Liver (tissue), 9 donors: ENCODE data around the gene CD82. TPM values are rescaled to one million over a fixed set of nuclear protein-coding genes. Genes with fewer than 3 reads are reported as not detected.

Source experiments
- DNase-seq: peaks from one replicate; pipeline ENCODE4 v3.0.0-alpha.2; 2017; ENCODE audit warnings: low spot score
- H3K27ac ChIP-seq, 2 donors: one replicate each; pipeline ENCODE4 v1.7.0; 2013; ENCODE audit warnings: inconsistent platforms in 2 of 2, low read length in 2 of 2, control low read depth in 1 of 2, low read depth in 1 of 2, mild to moderate bottlenecking in 1 of 2
- H3K27me3 ChIP-seq, 4 donors: one replicate each; pipeline versions ENCODE4 v1.6.1 to v1.7.0; 2013; ENCODE audit warnings: low read length in 3 of 4, inconsistent platforms in 1 of 4, mild to moderate bottlenecking in 1 of 4, moderate library complexity in 1 of 4; ENCODE audit not compliant: control insufficient read depth in 4 of 4, insufficient read depth in 4 of 4
- H3K36me3 ChIP-seq, 4 donors: one replicate each; pipeline versions ENCODE4 v1.6.1 to v1.7.0; 2013; ENCODE audit warnings: low read length in 3 of 4, mild to moderate bottlenecking in 3 of 4, low read depth in 1 of 4, moderate library complexity in 1 of 4; ENCODE audit not compliant: control insufficient read depth in 4 of 4, insufficient read depth in 3 of 4
- H3K4me1 ChIP-seq, 4 donors: one replicate each; pipeline versions ENCODE4 v1.6.1 to v1.7.0; 2013; ENCODE audit warnings: low read length in 3 of 4, mild to moderate bottlenecking in 3 of 4, moderate library complexity in 1 of 4; ENCODE audit not compliant: control insufficient read depth in 4 of 4, insufficient read depth in 4 of 4
- H3K4me3 ChIP-seq, 3 donors: one replicate each; pipeline versions ENCODE4 v1.6.1 to v1.7.0; 2013; ENCODE audit warnings: low read length in 3 of 3, control low read depth in 1 of 3, low read depth in 1 of 3, mild to moderate bottlenecking in 1 of 3
- H3K9ac ChIP-seq, 2 donors: one replicate each; pipeline ENCODE4 v1.7.0; 2013; ENCODE audit warnings: low read length in 2 of 2, mild to moderate bottlenecking in 2 of 2, moderate library complexity in 2 of 2, control low read depth in 1 of 2, low read depth in 1 of 2
- H3K9me3 ChIP-seq, 4 donors: one replicate each; pipeline versions ENCODE4 v1.6.1 to v1.7.0; 2013; ENCODE audit warnings: low read length in 3 of 4; ENCODE audit not compliant: control insufficient read depth in 4 of 4
- ATF3 ChIP-seq: IDR thresholded peaks from 2 replicates; pipeline ENCODE4 v1.6.1; 2016; ENCODE audit warnings: antibody characterized with exemption
- CTCF ChIP-seq: fragments of 150-350 bp; IDR thresholded peaks from 2 replicates; pipeline ENCODE4 v1.5.1; 2017; ENCODE audit warnings: improper control_type of control experiment, low read depth, low read length; ENCODE audit not compliant: missing input control
- EGR1 ChIP-seq, 2 donors: IDR thresholded peaks; 2 replicates each; pipeline ENCODE4 v1.6.1; 2016 to 2018; ENCODE audit warnings: antibody characterized with exemption in 2 of 2, low read depth in 2 of 2
- FOXA1 ChIP-seq: IDR thresholded peaks from 2 replicates; pipeline ENCODE4 v1.6.1; 2016; ENCODE audit warnings: antibody characterized with exemption
- GABPA ChIP-seq, 2 donors: IDR thresholded peaks in 1 of 2; conservative IDR thresholded peaks in 1 of 2; 2 replicates each; pipeline ENCODE4 v1.6.1; 2016; ENCODE audit warnings: antibody characterized with exemption in 2 of 2, mild to moderate bottlenecking in 1 of 2, moderate library complexity in 1 of 2
- HNF4A ChIP-seq, 2 donors: conservative IDR thresholded peaks; 2 replicates each; pipeline ENCODE4 v1.6.1; 2016; ENCODE audit warnings: antibody characterized with exemption in 2 of 2, mild to moderate bottlenecking in 2 of 2
- HNF4G ChIP-seq: IDR thresholded peaks from 2 replicates; pipeline ENCODE4 v1.6.1; 2016; ENCODE audit warnings: antibody characterized with exemption
- JUND ChIP-seq, 2 donors: IDR thresholded peaks; 2 replicates each; pipeline ENCODE4 v1.6.1; 2016; ENCODE audit warnings: antibody characterized with exemption in 2 of 2
- NR2F2 ChIP-seq: IDR thresholded peaks from 2 replicates; pipeline ENCODE4 v1.6.1; 2016; ENCODE audit warnings: antibody characterized with exemption
- RAD21 ChIP-seq, 2 donors: IDR thresholded peaks; 2 replicates each; pipeline ENCODE4 v1.6.1; 2016; ENCODE audit warnings: antibody characterized with exemption in 2 of 2, mild to moderate bottlenecking in 2 of 2
- REST ChIP-seq: IDR thresholded peaks from 2 replicates; pipeline ENCODE4 v1.6.1; 2016; ENCODE audit warnings: antibody characterized with exemption, mild to moderate bottlenecking
- RXRA ChIP-seq, 2 donors: IDR thresholded peaks; 2 replicates each; pipeline ENCODE4 v1.6.1; 2017 to 2018; ENCODE audit warnings: antibody characterized with exemption in 2 of 2, mild to moderate bottlenecking in 1 of 2
- SP1 ChIP-seq: IDR thresholded peaks from 2 replicates; pipeline ENCODE4 v1.6.1; 2018; ENCODE audit warnings: antibody characterized with exemption, mild to moderate bottlenecking
- TAF1 ChIP-seq: conservative IDR thresholded peaks from 2 replicates; pipeline ENCODE4 v1.6.1; 2016; ENCODE audit warnings: antibody characterized with exemption, mild to moderate bottlenecking
- YY1 ChIP-seq: IDR thresholded peaks from 2 replicates; pipeline ENCODE4 v1.6.1; 2016; ENCODE audit warnings: antibody characterized with exemption, mild to moderate bottlenecking
- ZBTB33 ChIP-seq: IDR thresholded peaks from 2 replicates; pipeline ENCODE4 v1.6.1; 2016; ENCODE audit warnings: antibody characterized with exemption
- WGBS: extraction: QIAGEN DNeasy Blood & Tissue Kit; methylation state at CpG from one replicate; pipeline ENCODE4 v1.1.7; 2013; 5-methylcytosine and 5-hydroxymethylcytosine counted together
- polyA plus RNA-seq, 2 donors: library from polyadenylated mRNA; stranded (reverse) in 1 of 2; unstranded in 1 of 2; fragments of 200-250 nt in 1 of 2; fragments of >200 nt in 1 of 2; fragmentation: Nextera tagmentation in 1 of 2; extraction: Ambion mirVana in 1 of 2; gene quantifications; one replicate each; pipeline versions ENCODE4 v1.2.1 to v1.2.3, GENCODE V29; 2013 to 2015
- total RNA-seq, 2 donors: library from RNA; depleted of rRNA; stranded (reverse); fragments of >200 nt; gene quantifications; one replicate each; pipeline ENCODE4 v1.2.3, GENCODE V29; 2014
- donor health status: healthy.
- donor health status: healthy.
- donor health status: healthy.
- donor health status: healthy.
- donor health status: healthy.

The CD82 gene
- total and polyA plus RNA-seq, 4 donors: 27.4 to 82.6 (median 47.8) TPM

- no peak overlapping the region for H3K27ac ChIP-seq
- H3K4me1 ChIP-seq: no peaks in the 10 kb centered on the region
- no peak overlapping the region for H3K9ac ChIP-seq
- H3K9me3 ChIP-seq: no peaks in the 10 kb centered on the region
- H3K4me3 ChIP-seq: no peak overlapping the region
- no peaks in the 10 kb centered on the region for H3K27me3 ChIP-seq
- no peak for DNase-seq
- H3K36me3 ChIP-seq: no peaks in the 10 kb centered on the region
- TF ChIP-seq HNF4G (no peak), NR2F2 (no peak), YY1 (no peak), ZBTB33 (no peak), RXRA (IDR thresholded peaks at IDR 0.05) (no peak), CTCF (no peak), TAF1 (no peak), GABPA (IDR thresholded peaks at IDR 0.05 in 1 of 2, conservative IDR thresholded peaks at IDR 0.05 in 1 of 2) (no peak), ATF3 (no peak), RAD21 (IDR thresholded peaks at IDR 0.05) (no peak), HNF4A (conservative IDR thresholded peaks at IDR 0.05) (no peak), EGR1 (IDR thresholded peaks at IDR 0.05; ENCODE audit: low read depth in 2 of 2) (no peak), REST (no peak), JUND (IDR thresholded peaks at IDR 0.05) (no peak)
- 39% methylated on average over 2 of the region's 2 CpGs for WGBS
These were observed 43.2 kb upstream of the CD82 start for GRCh38 chr11:44522294-44522693.

- WGBS: 88% methylated on average over 10 of the region's 10 CpGs
- H3K9me3 ChIP-seq: no peaks in the 10 kb centered on the region
- H3K4me3 ChIP-seq: no peak overlapping the region
- no peaks in the 10 kb centered on the region for H3K27me3 ChIP-seq
- DNase-seq: no peak
- no peak overlapping the region for H3K27ac ChIP-seq
- no peak overlapping the region for H3K9ac ChIP-seq
- H3K36me3 ChIP-seq: no peaks in the 10 kb centered on the region
- H3K4me1 ChIP-seq: no peaks in the 10 kb centered on the region
- TF ChIP-seq CTCF: no peak
- no peak for TF ChIP-seq ZBTB33
- no peak for TF ChIP-seq FOXA1
- TF ChIP-seq REST: no peak
- no peak for TF ChIP-seq ATF3
- no peak for TF ChIP-seq SP1
- no peak for TF ChIP-seq GABPA (IDR thresholded peaks at IDR 0.05 in 1 of 2, conservative IDR thresholded peaks at IDR 0.05 in 1 of 2)
These were observed 41.1 kb upstream of the CD82 start for GRCh38 chr11:44524346-44524745.
